GM21381 (cell line): ENCODE results near the gene TANGO6.
"Not testable (repeated sequence)": the region's sequence is repeated elsewhere in the genome, so short reads cannot be mapped to it uniquely, and the experiment has no call there.

Experiments
- ATAC-seq: cut with Tn5 transposase; IDR thresholded peaks from one replicate; pipeline ENCODE4 v1.9.1; 2021; ENCODE audit warnings: mild to moderate bottlenecking, moderate library complexity; ENCODE audit not compliant: unreplicated experiment

TANGO6 gene

GRCh38 chr16:68843482-68844210 lies at the start of gene TANGO6:
TANGO6 (plus strand) TSS chr16:68843531; CDS start chr16:68843618, 87 bp downstream.
- peak; percentile 82 for ATAC-seq

- no peak for ATAC-seq
Measured at GRCh38 chr16:68798398-68798797, 44.9 kb upstream of the TANGO6 start.

GRCh38 chr16:68800257-68800875 lies 43.0 kb upstream of the TANGO6 start:
- peak; percentile 65 for ATAC-seq

- no peak for ATAC-seq
Measured at GRCh38 chr16:68802190-68802589, 41.1 kb upstream of the TANGO6 start.

- no peak for ATAC-seq
Measured at GRCh38 chr16:68806422-68806821, 36.9 kb upstream of the TANGO6 start.

- no peak for ATAC-seq
Measured at GRCh38 chr16:68806981-68807380, 36.4 kb upstream of the TANGO6 start.

- no peak for ATAC-seq
Measured at GRCh38 chr16:68814516-68814915, 28.8 kb upstream of the TANGO6 start.

GRCh38 chr16:68823401-68824135 lies 19.8 kb upstream of the TANGO6 start:
- no peak for ATAC-seq

- ATAC-seq, result no peak
Measured at GRCh38 chr16:68825427-68825826, 17.9 kb upstream of the TANGO6 start.

- ATAC-seq, result no peak
Measured at GRCh38 chr16:68826652-68827051, 16.7 kb upstream of the TANGO6 start.

GRCh38 chr16:68833251-68833650 lies 10.1 kb upstream of the TANGO6 start:
- ATAC-seq, result no peak

GRCh38 chr16:68834550-68834949 lies 8.8 kb upstream of the TANGO6 start:
- ATAC-seq, result no peak

GRCh38 chr16:68835970-68836369 lies 7.4 kb upstream of the TANGO6 start:
- ATAC-seq, result no peak

- ATAC-seq, result no peak
Measured at GRCh38 chr16:68839831-68840230, 3.5 kb upstream of the TANGO6 start.

GRCh38 chr16:68842964-68843481 lies 308 bp upstream of the TANGO6 start:
- ATAC-seq, result not testable (repeated sequence)

- no peak for ATAC-seq
Measured at GRCh38 chr16:68844211-68844564, 857 bp downstream of the TANGO6 start.

GRCh38 chr16:68848786-68849185 lies 5.5 kb downstream of the TANGO6 start:
- ATAC-seq, result no peak

- no peak for ATAC-seq
Measured at GRCh38 chr16:68850481-68850880, 7.2 kb downstream of the TANGO6 start.

- no peak for ATAC-seq
Measured at GRCh38 chr16:68851601-68852000, 8.3 kb downstream of the TANGO6 start.

GRCh38 chr16:68857479-68857878 lies 14.1 kb downstream of the TANGO6 start:
- ATAC-seq, result no peak

GRCh38 chr16:68859828-68860227 lies 16.5 kb downstream of the TANGO6 start:
- ATAC-seq, result no peak
